WI38 (cell line): Measurements from ENCODE around the gene SIK2.

ENCODE experiments used
- H3K4me3 ChIP-seq: 2 replicates; pipeline ENCODE4 v1.5.1; 2011; ENCODE audit warnings: low read depth, mild to moderate bottlenecking, control low read depth, low read length
- CTCF ChIP-seq: IDR thresholded peaks from 2 replicates; pipeline ENCODE4 v1.5.1; 2012; ENCODE audit warnings: low read depth, mild to moderate bottlenecking, control low read depth, low read length

The SIK2 gene

GRCh38 chr11:111582163-111582562 lies 20.1 kb upstream of the SIK2 start:
- no peak overlapping the region for H3K4me3 ChIP-seq
- no peak for TF ChIP-seq CTCF

GRCh38 chr11:111582881-111583280 lies 19.4 kb upstream of the SIK2 start:
- no peak overlapping the region for H3K4me3 ChIP-seq
- TF ChIP-seq CTCF: no peak

- no peak for TF ChIP-seq CTCF
- no peak overlapping the region for H3K4me3 ChIP-seq
These were observed 16.9 kb upstream of the SIK2 start for GRCh38 chr11:111585371-111585770.

- no peak overlapping the region for H3K4me3 ChIP-seq
- TF ChIP-seq CTCF: peak; percentile 35; the same call in 1 of the 2 replicates
These were observed 15.8 kb upstream of the SIK2 start for GRCh38 chr11:111586388-111586831.

- no peak overlapping the region for H3K4me3 ChIP-seq
- no peak for TF ChIP-seq CTCF
These were observed 13.1 kb upstream of the SIK2 start for GRCh38 chr11:111589114-111589513.

- no peak overlapping the region for H3K4me3 ChIP-seq
- TF ChIP-seq CTCF: no peak
These were observed 12.3 kb upstream of the SIK2 start for GRCh38 chr11:111589886-111590499.

- TF ChIP-seq CTCF: no peak
- no peak overlapping the region for H3K4me3 ChIP-seq
These were observed 10.9 kb upstream of the SIK2 start for GRCh38 chr11:111591187-111591960.
